GM20000 (cell line): ENCODE results near the gene KRT35.
A peak's percentile ranks its signal among the peaks of the same experiment; 100 is the strongest.

Experiments used
- DNase-seq: peaks from one replicate; pipeline ENCODE4 v3.0.0; 2012; ENCODE audit warnings: low spot score
- CTCF ChIP-seq: IDR thresholded peaks from 2 replicates; pipeline ENCODE4 v1.5.1; 2012; ENCODE audit warnings: mild to moderate bottlenecking, control low read depth; ENCODE audit errors: extremely low read depth, missing control alignments

Gene KRT35

GRCh38 chr17:41503202-41503601, 22.3 kb upstream of the KRT35 start:
- no peak for DNase-seq
- TF ChIP-seq CTCF: no peak

GRCh38 chr17:41500131-41500911, 19.4 kb upstream of the KRT35 start:
- no peak for DNase-seq
- no peak for TF ChIP-seq CTCF

GRCh38 chr17:41499714-41500113, 18.8 kb upstream of the KRT35 start:
- no peak for TF ChIP-seq CTCF
- no peak for DNase-seq

- no peak for TF ChIP-seq CTCF
- DNase-seq: no peak
These were observed 17.3 kb upstream of the KRT35 start for GRCh38 chr17:41498276-41498675.

- peak; percentile 37 for TF ChIP-seq CTCF
These were observed 16.0 kb upstream of the KRT35 start for GRCh38 chr17:41496803-41497484.

GRCh38 chr17:41494524-41494923, 13.6 kb upstream of the KRT35 start:
- no peak for DNase-seq

More at GRCh38 chr17:41496803-41497484, 16.0 kb upstream of the KRT35 start:
- peak; percentile 60 for DNase-seq

More at GRCh38 chr17:41494524-41494923, 13.6 kb upstream of the KRT35 start:
- no peak for TF ChIP-seq CTCF
